ENCODE results near the gene FPR1.

GRCh38 chr19:51797480-51797879, 45.8 kb upstream of the FPR1 start:
- TF ChIP-seq EZH2 (IDR thresholded peaks at IDR 0.05; ENCODE audit: borderline replicate concordance, low read depth, low read length, severe bottlenecking) (no peak), CTCF (IDR thresholded peaks at IDR 0.05; ENCODE audit: borderline replicate concordance, extremely low read depth, low read length, poor library complexity, severe bottlenecking) (no peak)
